Measurements from ENCODE around the gene HNRNPA3. TPM values are rescaled to one million over a fixed set of nuclear protein-coding genes. Genes with fewer than 3 reads are reported as not detected.

The HNRNPA3 gene
- polyA plus RNA-seq, 1 donor from 2014 or later: 134 TPM

- no peak overlapping the region for H3K9ac ChIP-seq (ENCODE audit: low read length)
- no peaks in the 10 kb centered on the region for H3K27me3 ChIP-seq (ENCODE audit: insufficient read depth, low read depth, low read length)
- H3K79me2 ChIP-seq (replicated peaks; ENCODE audit: insufficient read depth, low read length): no peaks in the 10 kb centered on the region
- H3K9me2 ChIP-seq (ENCODE audit: insufficient read depth, low read length): no peaks in the 10 kb centered on the region
- H3K27ac ChIP-seq (ENCODE audit: low read length): no peak overlapping the region
- H3K9me3 ChIP-seq (ENCODE audit: low read length): no peaks in the 10 kb centered on the region
- H3K4me2 ChIP-seq (ENCODE audit: low read length): no peak overlapping the region
- no peaks in the 10 kb centered on the region for H3K36me3 ChIP-seq (ENCODE audit: insufficient read depth, low read length)
- H3K4me3 ChIP-seq (ENCODE audit: low read length): no peak overlapping the region
- no peak overlapping the region for H2AFZ ChIP-seq (ENCODE audit: low read depth, low read length)
- no peaks in the 10 kb centered on the region for H4K20me1 ChIP-seq (ENCODE audit: insufficient read depth)
- TF ChIP-seq EP300 (conservative IDR thresholded peaks at IDR 0.05; ENCODE audit: poor library complexity, severe bottlenecking) (no peak), RAD21 (conservative IDR thresholded peaks at IDR 0.05) (no peak), TAF1 (IDR thresholded peaks at IDR 0.05; ENCODE audit: low read depth) (no peak), EZH2 (IDR thresholded peaks at IDR 0.05; ENCODE audit: borderline replicate concordance, insufficient read depth, low read length, poor library complexity, severe bottlenecking) (no peak), REST (IDR thresholded peaks at IDR 0.05; ENCODE audit: borderline replicate concordance) (no peak)
- H3F3A ChIP-seq (ENCODE audit: insufficient read depth, low read length, poor library complexity, severe bottlenecking): no peaks in the 10 kb centered on the region
Measured at GRCh38 chr2:177239053-177239452, 26.5 kb downstream of the HNRNPA3 start.

DNA sequence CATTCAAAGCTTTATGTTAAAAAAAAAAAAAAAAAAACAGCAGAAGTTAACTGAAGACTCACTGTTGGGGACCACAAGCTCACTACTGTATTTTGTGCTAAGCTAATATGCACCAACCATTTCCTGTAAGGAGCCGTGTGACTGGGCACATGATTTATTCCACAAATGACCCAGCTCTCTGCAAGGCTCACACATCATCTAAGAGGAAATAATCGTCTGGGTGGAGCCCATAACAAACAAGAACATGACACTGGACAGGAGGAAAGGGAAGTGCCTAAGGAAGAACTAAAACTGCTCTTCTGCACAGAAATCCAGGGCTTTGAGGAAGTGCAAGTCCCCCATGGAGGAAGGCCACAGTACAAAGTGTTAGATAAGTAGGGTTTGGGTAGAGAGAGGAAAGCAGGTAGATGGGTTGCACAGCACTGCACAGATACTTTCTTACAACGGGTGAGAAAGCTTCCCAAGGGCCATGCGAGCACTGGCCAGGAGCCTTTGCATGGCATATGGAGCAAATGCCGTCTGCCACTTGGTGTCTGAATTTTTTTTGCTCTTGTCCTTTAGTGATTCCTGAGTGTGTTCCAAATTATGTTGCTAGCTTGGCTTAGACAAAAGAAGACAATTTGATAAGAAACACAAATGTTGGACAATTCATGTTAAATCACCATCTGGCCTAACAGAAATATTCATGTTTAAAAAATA lies 27.5 kb downstream of the HNRNPA3 start:
- H3K9me3 ChIP-seq (ENCODE audit: low read length): no peaks in the 10 kb centered on the region
- no peaks in the 10 kb centered on the region for H3K79me2 ChIP-seq (replicated peaks; ENCODE audit: insufficient read depth, low read length)
- no peak overlapping the region for H2AFZ ChIP-seq (ENCODE audit: low read depth, low read length)
- no peaks in the 10 kb centered on the region for H3K27me3 ChIP-seq (ENCODE audit: insufficient read depth, low read depth, low read length)
- no peak overlapping the region for H3K9ac ChIP-seq (ENCODE audit: low read length)
- no peak overlapping the region for H3K4me3 ChIP-seq (ENCODE audit: low read length)
- no peaks in the 10 kb centered on the region for H3F3A ChIP-seq (ENCODE audit: insufficient read depth, low read length, poor library complexity, severe bottlenecking)
- H3K36me3 ChIP-seq (ENCODE audit: insufficient read depth, low read length): no peaks in the 10 kb centered on the region
- no peak overlapping the region for H3K4me2 ChIP-seq (ENCODE audit: low read length)
- no peak overlapping the region for H3K27ac ChIP-seq (ENCODE audit: low read length)
- TF ChIP-seq REST (IDR thresholded peaks at IDR 0.05; ENCODE audit: borderline replicate concordance): no peak
- no peak for TF ChIP-seq EP300 (conservative IDR thresholded peaks at IDR 0.05; ENCODE audit: poor library complexity, severe bottlenecking)
- TF ChIP-seq EZH2 (IDR thresholded peaks at IDR 0.05; ENCODE audit: borderline replicate concordance, insufficient read depth, low read length, poor library complexity, severe bottlenecking): no peak
- TF ChIP-seq POLR2AphosphoS5 (IDR thresholded peaks at IDR 0.05): no peak
- no peak for TF ChIP-seq SMC3 (conservative IDR thresholded peaks at IDR 0.05; ENCODE audit: poor library complexity)
- TF ChIP-seq MXI1 (conservative IDR thresholded peaks at IDR 0.05; ENCODE audit: poor library complexity, severe bottlenecking): no peak
- no peak for TF ChIP-seq RAD21 (conservative IDR thresholded peaks at IDR 0.05)
- TF ChIP-seq TAF1 (IDR thresholded peaks at IDR 0.05; ENCODE audit: low read depth): no peak
- H3K9me2 ChIP-seq (ENCODE audit: insufficient read depth, low read length): no peaks in the 10 kb centered on the region
- H4K20me1 ChIP-seq (ENCODE audit: insufficient read depth): no peaks in the 10 kb centered on the region
